Measurements from ENCODE around the gene ZSWIM8. TPM values are rescaled to one million over a fixed set of nuclear protein-coding genes. Genes with fewer than 3 reads are reported as not detected.

ZSWIM8 gene
- total RNA-seq, 1 donor from 2014 or later: 46.2 TPM

DNA sequence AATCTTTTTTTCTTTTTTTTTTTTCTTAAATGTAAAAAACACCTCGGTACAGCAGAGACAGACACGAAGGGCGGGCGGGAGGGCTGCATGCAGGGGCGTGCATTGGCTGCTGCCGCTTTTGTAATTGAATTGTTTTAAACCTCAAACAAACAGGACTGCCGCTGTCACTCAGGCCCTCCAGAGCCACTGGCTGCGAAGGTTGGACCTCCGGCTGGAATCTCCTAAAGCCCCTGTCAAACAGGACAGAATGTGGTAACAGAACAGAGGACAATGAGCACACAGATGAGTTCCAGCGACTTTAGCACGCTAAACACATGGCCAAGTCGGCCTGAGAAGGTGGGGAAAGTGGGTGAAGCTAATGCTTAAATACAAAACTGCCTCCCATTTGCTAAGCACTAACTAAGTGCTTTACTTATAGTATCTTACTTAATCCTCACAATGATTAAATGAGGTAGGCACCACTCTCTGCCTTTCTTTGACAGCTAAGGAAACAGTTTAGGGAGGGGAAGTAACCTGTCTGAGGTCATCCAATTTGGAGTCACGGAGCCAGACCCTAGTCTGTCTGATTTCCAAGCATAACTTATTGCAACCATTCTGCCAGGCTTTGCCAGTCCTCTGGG lies 29.0 kb downstream of the ZSWIM8 start:
- DNase-seq: no peak
- TF ChIP-seq, protein P1, sequence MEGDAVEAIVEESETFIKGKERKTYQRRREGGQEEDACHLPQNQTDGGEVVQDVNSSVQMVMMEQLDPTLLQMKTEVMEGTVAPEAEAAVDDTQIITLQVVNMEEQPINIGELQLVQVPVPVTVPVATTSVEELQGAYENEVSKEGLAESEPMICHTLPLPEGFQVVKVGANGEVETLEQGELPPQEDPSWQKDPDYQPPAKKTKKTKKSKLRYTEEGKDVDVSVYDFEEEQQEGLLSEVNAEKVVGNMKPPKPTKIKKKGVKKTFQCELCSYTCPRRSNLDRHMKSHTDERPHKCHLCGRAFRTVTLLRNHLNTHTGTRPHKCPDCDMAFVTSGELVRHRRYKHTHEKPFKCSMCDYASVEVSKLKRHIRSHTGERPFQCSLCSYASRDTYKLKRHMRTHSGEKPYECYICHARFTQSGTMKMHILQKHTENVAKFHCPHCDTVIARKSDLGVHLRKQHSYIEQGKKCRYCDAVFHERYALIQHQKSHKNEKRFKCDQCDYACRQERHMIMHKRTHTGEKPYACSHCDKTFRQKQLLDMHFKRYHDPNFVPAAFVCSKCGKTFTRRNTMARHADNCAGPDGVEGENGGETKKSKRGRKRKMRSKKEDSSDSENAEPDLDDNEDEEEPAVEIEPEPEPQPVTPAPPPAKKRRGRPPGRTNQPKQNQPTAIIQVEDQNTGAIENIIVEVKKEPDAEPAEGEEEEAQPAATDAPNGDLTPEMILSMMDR (IDR thresholded peaks at IDR 0.05; ENCODE audit: borderline replicate concordance): no peak
- intact Hi-C loops (cut with micrococcal nuclease): no loop called here
- Histone ChIP-seq H3K27me3 (ENCODE audit: low read depth) (no peaks in the 10 kb centered on the region), H3K27ac (replicated peaks) (no peak overlapping the region), H3K9me3 (replicated peaks) (no peaks in the 10 kb centered on the region), H3K4me3 (no peak overlapping the region), H3K4me1 (peaks cover 35% of the 10 kb centered on the region), H3K36me3 (peaks cover 30% of the 10 kb centered on the region)

DNA sequence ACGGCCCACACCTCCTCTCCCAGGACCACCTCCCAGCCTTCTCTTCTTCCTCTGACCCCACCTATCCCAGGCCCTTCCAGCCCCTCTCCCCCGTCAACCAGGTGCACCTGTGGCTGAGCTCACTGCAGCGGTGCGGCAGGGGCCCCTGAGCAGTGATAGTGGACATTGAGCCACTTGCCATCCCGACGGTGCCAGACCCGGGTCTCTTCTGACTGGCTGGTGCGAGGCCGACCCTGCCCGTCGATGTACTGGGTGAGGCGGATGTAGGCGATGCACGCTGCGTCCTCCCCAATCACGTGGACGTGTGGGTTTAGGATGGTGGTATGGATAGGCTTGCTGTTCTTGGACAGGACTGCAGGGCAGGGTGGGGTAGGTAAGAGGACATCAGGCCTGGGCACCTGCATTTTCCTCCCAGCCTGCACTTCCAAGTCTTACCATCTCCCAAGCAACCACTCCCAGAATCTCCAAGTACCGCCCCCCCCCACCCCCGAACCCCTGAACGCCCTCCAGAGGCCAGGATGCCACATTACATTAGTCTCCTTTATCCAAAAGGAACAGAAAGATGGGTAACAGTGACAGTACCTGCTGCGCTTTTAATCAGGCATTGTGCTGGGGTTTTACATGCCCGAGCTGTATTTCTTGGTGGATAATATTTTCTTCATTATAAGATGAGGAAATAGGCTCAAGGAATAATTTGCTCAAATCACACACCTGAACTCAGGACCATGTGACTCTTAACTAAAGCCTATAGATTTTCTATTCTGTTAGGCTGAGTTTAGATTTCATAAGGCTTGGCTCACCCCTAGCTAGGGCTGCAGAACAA lies 29.7 kb downstream of the ZSWIM8 start:
- H3K36me3 ChIP-seq: peaks cover 30% of the 10 kb centered on the region

DNA sequence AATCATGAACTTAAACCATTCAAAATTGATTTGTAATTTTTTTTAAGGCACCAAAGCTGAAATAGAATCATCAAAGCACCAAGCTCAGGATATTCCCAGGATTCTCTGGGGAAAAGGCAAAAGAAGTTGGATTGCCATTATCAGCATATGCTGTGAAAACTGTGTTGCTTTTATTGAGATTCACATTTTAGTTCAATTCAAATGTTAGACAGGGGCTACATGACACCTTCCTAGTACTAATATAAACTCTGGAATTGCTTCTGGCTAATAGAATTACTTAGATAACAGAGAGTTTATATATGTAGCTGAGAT lies 30.3 kb downstream of the ZSWIM8 start:
- Histone ChIP-seq H3K36me3 (peaks cover 30% of the 10 kb centered on the region), H3K9me3 (replicated peaks) (no peaks in the 10 kb centered on the region), H3K4me1 (peaks cover 30% of the 10 kb centered on the region), H3K27ac (replicated peaks) (peak overlapping the region; percentile 51), H3K4me3 (no peak overlapping the region), H3K27me3 (ENCODE audit: low read depth) (no peaks in the 10 kb centered on the region)
- DNase-seq: no peak
- intact Hi-C loops (cut with micrococcal nuclease): no loop called here
- TF ChIP-seq, protein P1 (IDR thresholded peaks at IDR 0.05; ENCODE audit: borderline replicate concordance): no peak

More for the DNA sequence above, 29.7 kb downstream of the ZSWIM8 start:
- H3K9me3 ChIP-seq (replicated peaks): no peaks in the 10 kb centered on the region
- TF ChIP-seq, protein P1 (IDR thresholded peaks at IDR 0.05; ENCODE audit: borderline replicate concordance): no peak
- no peaks in the 10 kb centered on the region for H3K27me3 ChIP-seq (ENCODE audit: low read depth)
- intact Hi-C loops (cut with micrococcal nuclease): no loop called here
- H3K4me3 ChIP-seq: no peak overlapping the region
- peaks cover 35% of the 10 kb centered on the region for H3K4me1 ChIP-seq
- peak overlapping the region; percentile 51 for H3K27ac ChIP-seq (replicated peaks)
- DNase-seq: no peak

DNA sequence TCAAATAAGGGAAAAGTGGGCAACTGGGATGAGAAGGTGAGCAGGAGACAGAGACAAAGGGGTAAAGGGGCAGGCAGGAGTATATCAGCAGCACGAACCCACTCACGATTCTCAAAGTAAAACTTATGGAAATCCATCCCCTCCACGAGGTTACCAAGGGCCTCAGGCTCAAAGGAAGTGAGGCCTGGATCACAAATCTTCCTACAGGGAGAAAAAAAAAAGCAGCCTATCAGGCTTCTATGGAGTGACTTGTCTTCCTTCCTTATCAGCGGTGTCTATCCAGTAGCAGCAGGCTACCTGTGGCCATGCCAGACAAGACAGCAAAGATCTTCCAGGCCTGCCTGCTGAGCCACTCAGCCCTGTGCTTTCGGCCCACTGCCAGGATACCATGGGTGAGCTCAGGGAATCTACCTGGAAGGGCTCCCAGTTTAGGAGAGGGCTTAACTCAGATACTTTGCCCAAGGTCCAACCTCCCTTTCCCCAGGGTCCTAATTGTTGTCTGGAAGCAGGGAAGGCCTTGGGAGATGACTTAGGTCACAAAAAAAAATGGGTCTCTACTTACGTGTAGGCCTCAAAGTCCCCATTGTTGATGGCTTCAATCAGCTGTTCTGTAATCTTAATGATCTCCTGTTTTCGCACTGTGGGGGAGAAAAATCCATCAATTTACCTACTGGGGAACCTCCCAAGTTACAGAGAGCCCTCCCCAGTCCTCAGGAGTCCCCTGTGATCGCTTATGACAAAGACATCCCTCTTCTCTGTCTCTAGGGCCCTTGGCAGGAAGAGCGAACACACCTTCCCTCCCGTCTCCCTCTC lies 31.7 kb downstream of the ZSWIM8 start:
- no peak for DNase-seq
- TF ChIP-seq, protein P1 (IDR thresholded peaks at IDR 0.05; ENCODE audit: borderline replicate concordance): no peak
- peaks cover 21% of the 10 kb centered on the region for H3K4me1 ChIP-seq
- peak overlapping the region; percentile 51 for H3K27ac ChIP-seq (replicated peaks)
- intact Hi-C loops (cut with micrococcal nuclease): no loop called here
- H3K4me3 ChIP-seq: no peak overlapping the region
- peaks cover 38% of the 10 kb centered on the region for H3K36me3 ChIP-seq
- no peaks in the 10 kb centered on the region for H3K9me3 ChIP-seq (replicated peaks)
- H3K27me3 ChIP-seq (ENCODE audit: low read depth): no peaks in the 10 kb centered on the region

DNA sequence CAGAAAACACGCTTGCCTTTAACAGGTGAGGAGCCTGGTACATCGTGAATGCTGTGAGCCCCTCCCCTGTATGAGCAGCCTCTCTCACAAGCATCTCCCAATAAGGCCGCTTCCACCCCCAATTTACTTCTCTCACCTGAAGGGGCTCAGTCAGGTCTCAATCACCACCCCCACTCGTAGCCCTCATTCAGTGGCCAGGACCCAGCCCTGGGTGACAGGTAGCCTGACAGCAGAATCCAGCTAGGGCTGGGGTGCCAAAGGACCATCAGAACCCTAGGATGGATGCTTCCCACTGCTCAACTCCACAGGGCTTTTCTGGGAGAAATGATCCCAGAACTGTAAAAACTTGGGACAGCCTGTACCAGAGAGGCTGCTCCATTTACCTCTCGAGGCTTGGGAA lies 32.4 kb downstream of the ZSWIM8 start:
- no peaks in the 10 kb centered on the region for H3K9me3 ChIP-seq (replicated peaks)
- H3K36me3 ChIP-seq: peaks cover 38% of the 10 kb centered on the region
- no peak overlapping the region for H3K4me3 ChIP-seq
- H3K27me3 ChIP-seq (ENCODE audit: low read depth): no peaks in the 10 kb centered on the region
- no peak for DNase-seq
- intact Hi-C loops (cut with micrococcal nuclease): no loop called here
- TF ChIP-seq, protein P1 (IDR thresholded peaks at IDR 0.05; ENCODE audit: borderline replicate concordance): no peak
- peaks cover 21% of the 10 kb centered on the region for H3K4me1 ChIP-seq
- no peak overlapping the region for H3K27ac ChIP-seq (replicated peaks)
